ENCODE data around the gene DTNBP1.

The DTNBP1 gene

DNA sequence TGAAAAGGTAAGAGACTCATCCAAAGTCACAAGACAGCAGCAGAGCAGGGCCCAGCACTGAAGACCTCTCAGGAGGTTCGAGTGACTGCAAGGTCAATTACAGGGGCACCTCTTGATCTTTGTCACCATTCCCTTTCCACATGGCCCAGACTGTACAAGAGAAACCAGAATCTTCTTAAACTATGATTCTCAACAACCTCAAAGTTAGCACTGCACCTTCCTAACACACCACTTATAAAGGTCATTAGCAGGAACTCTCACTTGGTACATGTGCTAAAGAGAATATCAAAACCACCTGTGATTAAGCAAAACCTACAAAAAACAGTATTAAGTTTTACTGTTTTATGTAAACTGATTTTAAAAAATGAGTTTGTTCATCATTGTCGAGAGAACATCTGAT is 70.2 kb downstream of the DTNBP1 start:
- POLR2A ChIA-PET: no interaction called here
- H3K4me1 ChIP-seq (ENCODE audit: control insufficient read depth, insufficient read depth, low read length): no peaks in the 10 kb centered on the region

DNA sequence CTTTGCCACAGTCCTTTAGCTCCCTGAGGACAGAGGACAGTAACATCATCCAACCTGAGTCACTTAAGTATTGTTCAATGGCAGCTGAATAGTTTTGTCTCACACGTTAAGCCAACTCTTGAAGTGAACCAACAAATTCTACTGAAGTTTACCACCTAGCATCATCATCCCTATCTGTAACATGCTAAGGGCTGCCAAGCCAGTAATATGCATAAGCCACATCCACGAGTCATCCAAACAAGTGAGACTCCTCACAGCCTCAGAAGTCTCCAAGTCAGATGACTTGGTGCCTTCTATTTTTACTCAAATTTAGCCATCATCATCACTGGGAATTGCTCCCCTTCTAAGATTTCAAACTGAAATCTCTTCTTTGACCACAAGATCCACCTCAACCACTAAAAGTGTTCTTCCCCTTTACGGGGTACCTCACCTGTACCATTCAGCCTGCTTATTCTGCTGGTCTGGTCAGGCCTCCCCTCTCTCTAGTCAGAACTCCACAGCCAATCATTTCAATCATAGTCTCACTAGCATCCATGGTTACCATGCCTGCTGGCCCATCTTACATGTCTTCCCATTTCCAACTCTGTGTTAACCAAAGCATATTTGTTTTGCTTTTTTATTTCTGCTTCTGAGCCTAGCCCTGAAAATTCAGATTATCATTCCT is 73.7 kb downstream of the DTNBP1 start:
- Histone ChIP-seq H3K36me3 (ENCODE audit: control insufficient read depth in 2 of 2, insufficient read depth in 1 of 2, low read length in 2 of 2) (no peaks in the 10 kb centered on the region), H3K9me3 (ENCODE audit: control insufficient read depth, insufficient read depth, low read depth, low read length) (no peaks in the 10 kb centered on the region), H3K4me3 (ENCODE audit: low read depth, low read length) (no peak overlapping the region), H3K4me1 (ENCODE audit: control insufficient read depth, insufficient read depth, low read length) (no peaks in the 10 kb centered on the region), H3K27ac (ENCODE audit: extremely low read depth, low read depth, low read length) (no peak overlapping the region)
- POLR2A ChIA-PET: no interaction called here
- CTCF ChIA-PET: no interaction called here
- TF ChIP-seq, protein P1, sequence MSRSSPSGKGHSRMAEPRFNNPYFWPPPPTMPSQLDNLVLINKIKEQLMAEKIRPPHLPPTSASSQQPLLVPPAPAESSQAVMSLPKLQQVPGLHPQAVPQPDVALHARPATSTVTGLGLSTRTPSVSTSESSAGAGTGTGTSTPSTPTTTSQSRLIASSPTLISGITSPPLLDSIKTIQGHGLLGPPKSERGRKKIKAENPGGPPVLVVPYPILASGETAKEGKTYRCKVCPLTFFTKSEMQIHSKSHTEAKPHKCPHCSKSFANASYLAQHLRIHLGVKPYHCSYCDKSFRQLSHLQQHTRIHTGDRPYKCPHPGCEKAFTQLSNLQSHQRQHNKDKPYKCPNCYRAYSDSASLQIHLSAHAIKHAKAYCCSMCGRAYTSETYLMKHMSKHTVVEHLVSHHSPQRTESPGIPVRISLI (tag by site-specific recombination; IDR thresholded peaks at IDR 0.05): no peak
- TF ChIP-seq, protein P2, sequence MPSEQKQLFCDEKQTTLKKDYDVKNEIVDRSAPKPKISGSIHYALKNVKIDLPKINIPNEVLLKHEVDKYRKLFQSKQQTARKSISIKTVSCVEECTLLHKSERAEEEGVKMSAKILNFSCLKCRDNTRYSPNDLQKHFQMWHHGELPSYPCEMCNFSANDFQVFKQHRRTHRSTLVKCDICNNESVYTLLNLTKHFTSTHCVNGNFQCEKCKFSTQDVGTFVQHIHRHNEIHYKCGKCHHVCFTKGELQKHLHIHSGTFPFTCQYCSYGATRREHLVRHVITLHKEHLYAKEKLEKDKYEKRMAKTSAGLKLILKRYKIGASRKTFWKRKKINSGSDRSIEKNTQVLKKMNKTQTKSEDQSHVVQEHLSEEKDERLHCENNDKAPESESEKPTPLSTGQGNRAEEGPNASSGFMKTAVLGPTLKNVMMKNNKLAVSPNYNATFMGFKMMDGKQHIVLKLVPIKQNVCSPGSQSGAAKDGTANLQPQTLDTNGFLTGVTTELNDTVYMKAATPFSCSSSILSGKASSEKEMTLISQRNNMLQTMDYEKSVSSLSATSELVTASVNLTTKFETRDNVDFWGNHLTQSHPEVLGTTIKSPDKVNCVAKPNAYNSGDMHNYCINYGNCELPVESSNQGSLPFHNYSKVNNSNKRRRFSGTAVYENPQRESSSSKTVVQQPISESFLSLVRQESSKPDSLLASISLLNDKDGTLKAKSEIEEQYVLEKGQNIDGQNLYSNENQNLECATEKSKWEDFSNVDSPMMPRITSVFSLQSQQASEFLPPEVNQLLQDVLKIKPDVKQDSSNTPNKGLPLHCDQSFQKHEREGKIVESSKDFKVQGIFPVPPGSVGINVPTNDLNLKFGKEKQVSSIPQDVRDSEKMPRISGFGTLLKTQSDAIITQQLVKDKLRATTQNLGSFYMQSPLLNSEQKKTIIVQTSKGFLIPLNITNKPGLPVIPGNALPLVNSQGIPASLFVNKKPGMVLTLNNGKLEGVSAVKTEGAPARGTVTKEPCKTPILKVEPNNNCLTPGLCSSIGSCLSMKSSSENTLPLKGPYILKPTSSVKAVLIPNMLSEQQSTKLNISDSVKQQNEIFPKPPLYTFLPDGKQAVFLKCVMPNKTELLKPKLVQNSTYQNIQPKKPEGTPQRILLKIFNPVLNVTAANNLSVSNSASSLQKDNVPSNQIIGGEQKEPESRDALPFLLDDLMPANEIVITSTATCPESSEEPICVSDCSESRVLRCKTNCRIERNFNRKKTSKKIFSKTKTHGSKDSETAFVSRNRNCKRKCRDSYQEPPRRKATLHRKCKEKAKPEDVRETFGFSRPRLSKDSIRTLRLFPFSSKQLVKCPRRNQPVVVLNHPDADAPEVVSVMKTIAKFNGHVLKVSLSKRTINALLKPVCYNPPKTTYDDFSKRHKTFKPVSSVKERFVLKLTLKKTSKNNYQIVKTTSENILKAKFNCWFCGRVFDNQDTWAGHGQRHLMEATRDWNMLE (tag by site-specific recombination; conservative IDR thresholded peaks at IDR 0.05; ENCODE audit: low read depth): no peak
- TF ChIP-seq ZNF133 (tag by site-specific recombination; IDR thresholded peaks at IDR 0.05) (no peak), PRDM1 (tag by site-specific recombination; IDR thresholded peaks at IDR 0.05) (no peak), ZBTB17 (tag by site-specific recombination; IDR thresholded peaks at IDR 0.05) (no peak), ZNF558 (tag by site-specific recombination; IDR thresholded peaks at IDR 0.05) (no peak), ZNF335 (tag by site-specific recombination; conservative IDR thresholded peaks at IDR 0.05) (no peak), ZNF677 (tag by site-specific recombination; IDR thresholded peaks at IDR 0.05) (no peak), ZNF324 (tag by site-specific recombination; IDR thresholded peaks at IDR 0.05) (no peak), KLF16 (tag by site-specific recombination; IDR thresholded peaks at IDR 0.05) (no peak), ZNF302 (tag by site-specific recombination; IDR thresholded peaks at IDR 0.05; ENCODE audit: low read depth) (no peak), ZSCAN23 (tag by site-specific recombination; IDR thresholded peaks at IDR 0.05) (no peak), ZNF514 (tag by site-specific recombination; IDR thresholded peaks at IDR 0.05) (no peak), BCL11A (tag by site-specific recombination; IDR thresholded peaks at IDR 0.05; ENCODE audit: low read depth) (no peak), ZNF426 (tag by site-specific recombination; IDR thresholded peaks at IDR 0.05) (no peak), ZIC2 (tag by site-specific recombination; IDR thresholded peaks at IDR 0.05) (no peak), OSR2 (tag by site-specific recombination; IDR thresholded peaks at IDR 0.05) (no peak)
- TF ChIP-seq, protein P3, sequence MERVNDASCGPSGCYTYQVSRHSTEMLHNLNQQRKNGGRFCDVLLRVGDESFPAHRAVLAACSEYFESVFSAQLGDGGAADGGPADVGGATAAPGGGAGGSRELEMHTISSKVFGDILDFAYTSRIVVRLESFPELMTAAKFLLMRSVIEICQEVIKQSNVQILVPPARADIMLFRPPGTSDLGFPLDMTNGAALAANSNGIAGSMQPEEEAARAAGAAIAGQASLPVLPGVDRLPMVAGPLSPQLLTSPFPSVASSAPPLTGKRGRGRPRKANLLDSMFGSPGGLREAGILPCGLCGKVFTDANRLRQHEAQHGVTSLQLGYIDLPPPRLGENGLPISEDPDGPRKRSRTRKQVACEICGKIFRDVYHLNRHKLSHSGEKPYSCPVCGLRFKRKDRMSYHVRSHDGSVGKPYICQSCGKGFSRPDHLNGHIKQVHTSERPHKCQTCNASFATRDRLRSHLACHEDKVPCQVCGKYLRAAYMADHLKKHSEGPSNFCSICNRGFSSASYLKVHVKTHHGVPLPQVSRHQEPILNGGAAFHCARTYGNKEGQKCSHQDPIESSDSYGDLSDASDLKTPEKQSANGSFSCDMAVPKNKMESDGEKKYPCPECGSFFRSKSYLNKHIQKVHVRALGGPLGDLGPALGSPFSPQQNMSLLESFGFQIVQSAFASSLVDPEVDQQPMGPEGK (tag by site-specific recombination; IDR thresholded peaks at IDR 0.05): no peak

More for the DNA sequence above, 70.2 kb downstream of the DTNBP1 start:
- Histone ChIP-seq H3K36me3 (ENCODE audit: control insufficient read depth in 2 of 2, insufficient read depth in 1 of 2, low read length in 2 of 2) (no peaks in the 10 kb centered on the region), H3K4me3 (ENCODE audit: low read depth, low read length) (no peak overlapping the region), H3K9me3 (ENCODE audit: control insufficient read depth, insufficient read depth, low read depth, low read length) (no peaks in the 10 kb centered on the region), H3K27ac (ENCODE audit: extremely low read depth, low read depth, low read length) (no peak overlapping the region)
- TF ChIP-seq ZNF202 (tag by site-specific recombination; IDR thresholded peaks at IDR 0.05; ENCODE audit: borderline replicate concordance) (no peak), ZNF10 (tag by site-specific recombination; IDR thresholded peaks at IDR 0.05) (no peak), ZNF157 (tag by site-specific recombination; IDR thresholded peaks at IDR 0.05) (no peak), GLI4 (tag by site-specific recombination; IDR thresholded peaks at IDR 0.05) (no peak), MEIS1 (CRISPR knock-in tag; IDR thresholded peaks at IDR 0.05; ENCODE audit: borderline replicate concordance) (no peak), SETDB1 (IDR thresholded peaks at IDR 0.05; ENCODE audit: insufficient read length, low read length) (no peak)
- CTCF ChIA-PET: interaction anchor here (0.7 kb wide), 1 partner anchor 1869 kb away, joined by 3 read pairs; no protein-coding TSS in a partner anchor

Measured in HEK293 (cell line).